Measurements from ENCODE around the gene ACVR1B.

Gene ACVR1B

DNA sequence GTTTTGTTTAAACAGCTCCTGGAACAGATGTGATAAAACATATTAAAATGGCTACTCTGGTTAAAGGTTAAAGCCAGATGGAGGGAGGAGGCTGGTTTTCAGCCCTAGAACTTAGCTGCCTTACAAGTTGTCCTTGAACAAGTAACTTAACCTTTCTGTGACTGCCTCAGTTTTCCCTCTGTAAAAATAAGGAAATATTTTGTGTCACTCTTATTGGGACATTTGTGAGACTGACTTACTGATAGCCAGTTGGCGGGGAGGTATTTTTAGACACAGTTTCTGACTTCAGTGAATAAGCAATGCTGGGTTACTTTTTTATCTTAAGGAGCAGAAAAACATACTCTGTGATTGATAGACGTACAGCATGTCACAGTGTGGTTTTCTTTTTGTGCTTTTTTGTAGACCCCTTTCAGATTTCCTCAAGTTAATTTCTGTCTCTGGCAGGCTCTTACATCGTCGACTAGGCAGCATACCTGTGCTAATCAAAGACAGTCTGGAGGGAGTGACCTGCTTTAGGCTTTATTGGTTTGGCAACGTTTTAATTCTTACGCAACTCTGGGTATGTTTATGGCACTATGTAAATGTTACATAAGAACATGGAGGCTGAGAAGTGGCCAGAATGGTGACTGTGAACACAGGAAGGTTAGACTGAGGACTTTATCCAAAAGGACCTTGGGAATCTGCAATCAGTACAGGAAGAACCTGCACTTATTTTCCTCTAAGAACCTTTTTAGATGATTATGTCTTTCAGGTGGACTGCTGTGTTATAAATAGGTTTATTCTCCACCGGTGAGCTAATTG is 3.3 kb downstream of the ACVR1B start:
- peak overlapping the region; percentile 86 to 95 for H3K4me3 ChIP-seq (ENCODE audit: low read depth in 1 of 2, low read length in 2 of 2)
- peaks cover 42 to 52% of the 10 kb centered on the region in 2 donors for H3K4me1 ChIP-seq (ENCODE audit: control insufficient read depth in 1 of 2, insufficient read depth in 2 of 2, low read length in 2 of 2)
- no peaks in the 10 kb centered on the region for H3K27me3 ChIP-seq (ENCODE audit: control insufficient read depth in 1 of 2, insufficient read depth in 2 of 2, low read length in 2 of 2)
- H3K36me3 ChIP-seq (ENCODE audit: control insufficient read depth in 1 of 2, insufficient read depth in 2 of 2, low read length in 2 of 2) = no peaks in the 10 kb centered on the region
- H3K9me3 ChIP-seq (ENCODE audit: control insufficient read depth in 1 of 2, low read length in 2 of 2) = no peaks in the 10 kb centered on the region
- H3K9ac ChIP-seq (ENCODE audit: low read depth in 1 of 2, low read length in 2 of 2) = peak overlapping the region; percentile 52 to 99
- peak overlapping the region; percentile 62 for H3K27ac ChIP-seq (ENCODE audit: low read depth, low read length)

DNA sequence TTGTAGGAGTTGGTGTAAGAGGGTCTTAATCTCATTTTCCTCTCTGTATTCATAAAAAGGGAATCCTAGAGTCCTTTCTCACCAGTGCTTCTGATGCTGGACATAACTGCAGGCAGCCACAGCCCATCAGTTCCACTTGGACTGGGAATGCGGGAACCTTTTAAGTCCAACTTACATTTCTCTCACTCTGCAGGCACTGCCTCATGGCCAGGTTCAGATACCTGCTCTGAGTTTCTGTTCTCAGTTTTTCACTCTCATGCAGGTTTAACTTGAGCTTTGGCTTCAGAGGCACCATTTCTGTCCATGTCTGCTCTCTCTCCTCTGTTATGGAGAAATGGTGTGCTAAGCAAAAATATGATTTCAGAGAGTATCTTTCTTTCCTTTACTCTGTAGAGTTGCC is 4.2 kb downstream of the ACVR1B start:
- peak overlapping the region; percentile 52 to 99 for H3K9ac ChIP-seq (ENCODE audit: low read depth in 1 of 2, low read length in 2 of 2)
- no peaks in the 10 kb centered on the region for H3K27me3 ChIP-seq (ENCODE audit: control insufficient read depth in 1 of 2, insufficient read depth in 2 of 2, low read length in 2 of 2)
- no peaks in the 10 kb centered on the region for H3K36me3 ChIP-seq (ENCODE audit: control insufficient read depth in 1 of 2, insufficient read depth in 2 of 2, low read length in 2 of 2)
- H3K4me3 ChIP-seq (ENCODE audit: low read depth in 1 of 2, low read length in 2 of 2) = peak overlapping the region in 1 of 2 donors; percentile 50
- no peaks in the 10 kb centered on the region for H3K9me3 ChIP-seq (ENCODE audit: control insufficient read depth in 1 of 2, low read length in 2 of 2)
- H3K4me1 ChIP-seq (ENCODE audit: control insufficient read depth in 1 of 2, insufficient read depth in 2 of 2, low read length in 2 of 2) = peaks cover 51 to 61% of the 10 kb centered on the region in 2 donors
- no peak overlapping the region for H3K27ac ChIP-seq (ENCODE audit: low read depth, low read length)

DNA sequence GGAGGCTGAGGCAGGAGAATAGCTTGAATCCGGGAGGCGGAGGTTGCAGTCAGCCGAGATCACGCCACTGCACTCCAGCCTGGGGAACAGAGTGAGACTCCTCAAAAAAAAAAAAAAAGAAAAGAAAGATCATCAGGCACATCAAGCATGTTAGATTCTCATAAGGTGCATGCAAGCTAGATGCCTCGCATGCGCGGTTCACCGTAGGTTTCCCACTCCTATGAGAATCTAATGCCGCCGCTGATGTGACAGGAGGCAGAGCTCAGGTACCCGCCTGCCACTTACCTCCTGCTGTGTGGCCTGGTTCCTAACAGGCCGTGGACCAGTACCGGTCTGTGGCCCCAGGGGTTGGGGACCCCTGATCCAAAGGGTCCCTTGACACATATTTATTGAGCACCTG is 7.0 kb downstream of the ACVR1B start:
- Histone ChIP-seq H3K36me3 (ENCODE audit: control insufficient read depth in 1 of 2, insufficient read depth in 2 of 2, low read length in 2 of 2) (no peaks in the 10 kb centered on the region), H3K27ac (ENCODE audit: low read depth, low read length) (no peak overlapping the region), H3K9ac (ENCODE audit: low read depth in 1 of 2, low read length in 2 of 2) (no peak overlapping the region), H3K27me3 (ENCODE audit: control insufficient read depth in 1 of 2, insufficient read depth in 2 of 2, low read length in 2 of 2) (no peaks in the 10 kb centered on the region), H3K9me3 (ENCODE audit: control insufficient read depth in 1 of 2, low read length in 2 of 2) (no peaks in the 10 kb centered on the region), H3K4me1 (ENCODE audit: control insufficient read depth in 1 of 2, insufficient read depth in 2 of 2, low read length in 2 of 2) (peaks cover 62 to 77% of the 10 kb centered on the region in 2 donors), H3K4me3 (ENCODE audit: low read depth in 1 of 2, low read length in 2 of 2) (no peak overlapping the region)

DNA sequence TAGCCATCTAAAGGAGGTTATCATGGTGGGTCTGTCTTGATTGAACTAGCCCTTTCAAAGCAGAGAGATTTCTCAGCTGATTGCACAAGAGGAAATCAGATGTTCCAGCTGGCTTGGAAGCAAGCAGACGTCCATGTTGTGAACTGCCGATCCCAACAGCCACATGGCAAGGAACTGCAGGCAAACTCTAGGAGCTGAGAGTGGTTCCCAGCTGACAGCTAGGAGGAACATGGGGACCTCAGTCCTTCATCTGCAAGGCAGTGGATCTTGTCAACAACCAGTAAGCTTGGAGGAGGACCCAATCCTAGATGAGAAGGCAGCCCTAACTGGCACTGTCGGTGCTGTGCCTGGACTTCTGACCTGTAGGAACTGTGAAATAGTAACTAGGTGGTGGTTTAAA is 7.7 kb downstream of the ACVR1B start:
- peak overlapping the region; percentile 28 for H3K27ac ChIP-seq (ENCODE audit: low read depth, low read length)
- no peaks in the 10 kb centered on the region for H3K9me3 ChIP-seq (ENCODE audit: control insufficient read depth in 1 of 2, low read length in 2 of 2)
- H3K9ac ChIP-seq (ENCODE audit: low read depth in 1 of 2, low read length in 2 of 2) = peak overlapping the region in 1 of 2 donors; percentile 49
- H3K27me3 ChIP-seq (ENCODE audit: control insufficient read depth in 1 of 2, insufficient read depth in 2 of 2, low read length in 2 of 2) = no peaks in the 10 kb centered on the region
- peak overlapping the region; percentile 41 to 48 for H3K4me3 ChIP-seq (ENCODE audit: low read depth in 1 of 2, low read length in 2 of 2)
- H3K4me1 ChIP-seq (ENCODE audit: control insufficient read depth in 1 of 2, insufficient read depth in 2 of 2, low read length in 2 of 2) = peaks cover 58 to 71% of the 10 kb centered on the region in 2 donors
- no peaks in the 10 kb centered on the region for H3K36me3 ChIP-seq (ENCODE audit: control insufficient read depth in 1 of 2, insufficient read depth in 2 of 2, low read length in 2 of 2)

DNA sequence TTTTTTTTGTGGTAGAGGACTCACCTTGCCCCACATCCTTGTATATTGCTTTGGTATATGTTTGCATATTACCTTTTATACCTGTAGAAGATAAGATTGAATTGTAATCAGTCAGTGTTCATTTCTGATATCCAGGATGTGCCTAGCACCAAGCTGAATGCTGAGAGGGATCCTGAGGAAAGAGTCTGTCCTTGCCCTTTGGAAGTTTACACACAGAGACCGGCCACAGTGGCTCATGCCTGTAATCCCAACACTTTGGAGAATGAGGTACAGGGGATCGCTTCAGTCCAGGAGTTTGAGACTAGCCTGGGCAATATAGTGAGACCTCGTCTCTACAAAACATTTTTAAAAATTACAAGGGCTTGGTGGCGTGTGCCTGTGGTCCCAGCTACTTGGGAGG is 8.4 kb downstream of the ACVR1B start:
- Histone ChIP-seq H3K4me3 (ENCODE audit: low read depth in 1 of 2, low read length in 2 of 2) (no peak overlapping the region), H3K27me3 (ENCODE audit: control insufficient read depth in 1 of 2, insufficient read depth in 2 of 2, low read length in 2 of 2) (no peaks in the 10 kb centered on the region), H3K9me3 (ENCODE audit: control insufficient read depth in 1 of 2, low read length in 2 of 2) (no peaks in the 10 kb centered on the region), H3K9ac (ENCODE audit: low read depth in 1 of 2, low read length in 2 of 2) (no peak overlapping the region), H3K4me1 (ENCODE audit: control insufficient read depth in 1 of 2, insufficient read depth in 2 of 2, low read length in 2 of 2) (peaks cover 53 to 65% of the 10 kb centered on the region in 2 donors), H3K27ac (ENCODE audit: low read depth, low read length) (no peak overlapping the region), H3K36me3 (ENCODE audit: control insufficient read depth in 1 of 2, insufficient read depth in 2 of 2, low read length in 2 of 2) (no peaks in the 10 kb centered on the region)

DNA sequence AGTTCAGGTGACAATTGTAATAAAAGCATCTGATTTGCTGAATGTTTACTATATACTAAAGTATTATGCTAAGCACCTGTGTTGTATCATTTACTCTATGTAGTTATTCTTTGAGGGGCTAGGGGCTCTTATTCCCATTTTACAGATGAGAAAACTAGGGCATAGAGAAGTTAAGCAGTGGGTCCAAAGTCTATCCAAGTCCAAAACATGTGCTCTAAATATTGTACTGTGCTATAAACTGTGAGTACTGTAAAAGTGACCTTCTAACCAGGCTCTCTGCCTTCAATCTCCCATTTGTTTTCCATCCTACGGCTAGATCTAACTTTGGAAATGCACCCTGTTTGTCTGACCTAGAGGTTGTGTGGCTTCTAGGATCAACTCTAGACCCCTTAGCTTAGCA is 9.0 kb downstream of the ACVR1B start:
- Histone ChIP-seq H3K27me3 (ENCODE audit: control insufficient read depth in 1 of 2, insufficient read depth in 2 of 2, low read length in 2 of 2) (no peaks in the 10 kb centered on the region), H3K9ac (ENCODE audit: low read depth in 1 of 2, low read length in 2 of 2) (no peak overlapping the region), H3K4me3 (ENCODE audit: low read depth in 1 of 2, low read length in 2 of 2) (peak overlapping the region; percentile 3 to 35), H3K9me3 (ENCODE audit: control insufficient read depth in 1 of 2, low read length in 2 of 2) (no peaks in the 10 kb centered on the region), H3K36me3 (ENCODE audit: control insufficient read depth in 1 of 2, insufficient read depth in 2 of 2, low read length in 2 of 2) (no peaks in the 10 kb centered on the region), H3K4me1 (ENCODE audit: control insufficient read depth in 1 of 2, insufficient read depth in 2 of 2, low read length in 2 of 2) (peaks cover 47 to 59% of the 10 kb centered on the region in 2 donors), H3K27ac (ENCODE audit: low read depth, low read length) (no peak overlapping the region)

DNA sequence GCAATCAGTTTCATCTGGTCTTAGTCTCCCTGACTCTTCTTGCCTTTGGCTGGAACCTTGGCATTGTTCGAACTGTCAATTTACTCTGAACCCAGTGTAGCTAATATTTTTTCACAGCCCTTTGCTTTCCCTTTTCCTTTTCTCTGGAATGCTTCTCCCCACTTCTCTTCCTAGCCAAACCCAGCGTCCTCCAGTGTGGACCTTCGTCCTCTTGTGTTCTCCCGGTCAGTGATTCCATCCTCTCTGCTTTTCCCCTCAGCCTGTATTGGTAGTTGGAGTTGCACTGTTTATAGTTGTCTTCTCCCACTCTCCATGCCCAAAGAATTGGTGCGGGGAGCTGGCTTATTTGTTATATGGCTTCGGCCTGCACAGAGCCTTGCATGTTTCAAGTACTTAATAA is 9.4 kb downstream of the ACVR1B start:
- Histone ChIP-seq H3K4me3 (ENCODE audit: low read depth in 1 of 2, low read length in 2 of 2) (peak overlapping the region; percentile 3 to 35), H3K36me3 (ENCODE audit: control insufficient read depth in 1 of 2, insufficient read depth in 2 of 2, low read length in 2 of 2) (no peaks in the 10 kb centered on the region), H3K27me3 (ENCODE audit: control insufficient read depth in 1 of 2, insufficient read depth in 2 of 2, low read length in 2 of 2) (no peaks in the 10 kb centered on the region), H3K4me1 (ENCODE audit: control insufficient read depth in 1 of 2, insufficient read depth in 2 of 2, low read length in 2 of 2) (peaks cover 43 to 55% of the 10 kb centered on the region in 2 donors), H3K9ac (ENCODE audit: low read depth in 1 of 2, low read length in 2 of 2) (no peak overlapping the region), H3K9me3 (ENCODE audit: control insufficient read depth in 1 of 2, low read length in 2 of 2) (no peaks in the 10 kb centered on the region), H3K27ac (ENCODE audit: low read depth, low read length) (no peak overlapping the region)

DNA sequence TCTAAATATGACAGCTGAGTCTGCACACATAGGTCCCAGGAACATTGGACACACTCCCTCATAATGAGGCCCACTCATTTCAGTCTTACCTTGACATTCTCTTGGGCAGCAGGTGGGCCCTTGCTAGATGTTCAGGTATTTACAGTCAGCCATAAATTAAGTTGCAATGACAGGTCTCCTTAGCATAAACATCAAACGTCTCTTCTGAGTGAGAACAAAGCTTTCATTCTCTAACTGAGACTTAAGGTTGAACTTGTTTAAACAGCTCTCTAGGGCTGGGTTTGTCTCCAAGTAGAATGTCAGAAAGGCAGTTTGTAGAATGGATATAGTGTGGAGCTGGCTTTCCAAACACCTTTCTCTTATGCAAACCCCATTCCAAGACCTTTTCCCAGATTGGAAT is 10.3 kb downstream of the ACVR1B start:
- Histone ChIP-seq H3K27me3 (ENCODE audit: control insufficient read depth in 1 of 2, insufficient read depth in 2 of 2, low read length in 2 of 2) (no peaks in the 10 kb centered on the region), H3K4me1 (ENCODE audit: control insufficient read depth in 1 of 2, insufficient read depth in 2 of 2, low read length in 2 of 2) (peaks cover 39 to 48% of the 10 kb centered on the region in 2 donors), H3K27ac (ENCODE audit: low read depth, low read length) (no peak overlapping the region), H3K9ac (ENCODE audit: low read depth in 1 of 2, low read length in 2 of 2) (no peak overlapping the region), H3K4me3 (ENCODE audit: low read depth in 1 of 2, low read length in 2 of 2) (no peak overlapping the region), H3K9me3 (ENCODE audit: control insufficient read depth in 1 of 2, low read length in 2 of 2) (no peaks in the 10 kb centered on the region), H3K36me3 (ENCODE audit: control insufficient read depth in 1 of 2, insufficient read depth in 2 of 2, low read length in 2 of 2) (no peaks in the 10 kb centered on the region)

DNA sequence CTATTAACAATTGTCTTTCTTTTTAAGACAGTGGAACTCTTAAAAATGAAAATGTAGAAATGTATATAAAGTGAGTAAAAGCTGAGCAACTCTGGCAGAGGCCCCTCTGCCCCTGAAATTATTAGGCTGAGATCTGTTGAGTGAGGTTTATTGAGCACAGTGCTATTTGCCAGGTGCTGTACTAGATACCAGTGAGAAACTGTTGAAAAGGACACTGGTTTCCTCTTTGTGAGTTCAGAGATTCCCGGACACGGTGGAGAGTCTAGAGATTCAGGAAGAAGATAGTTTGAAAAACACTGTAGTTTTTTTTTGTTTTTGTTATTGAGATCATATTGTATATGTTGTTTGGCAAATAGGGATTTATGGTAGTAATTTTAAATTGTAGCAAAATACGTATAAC is 11.2 kb downstream of the ACVR1B start:
- H3K4me3 ChIP-seq (ENCODE audit: low read depth in 1 of 2, low read length in 2 of 2) = no peak overlapping the region
- H3K4me1 ChIP-seq (ENCODE audit: control insufficient read depth in 1 of 2, insufficient read depth in 2 of 2, low read length in 2 of 2) = peaks cover 34 to 47% of the 10 kb centered on the region in 2 donors
- H3K36me3 ChIP-seq (ENCODE audit: control insufficient read depth in 1 of 2, insufficient read depth in 2 of 2, low read length in 2 of 2) = no peaks in the 10 kb centered on the region
- no peaks in the 10 kb centered on the region for H3K27me3 ChIP-seq (ENCODE audit: control insufficient read depth in 1 of 2, insufficient read depth in 2 of 2, low read length in 2 of 2)
- no peaks in the 10 kb centered on the region for H3K9me3 ChIP-seq (ENCODE audit: control insufficient read depth in 1 of 2, low read length in 2 of 2)
- H3K27ac ChIP-seq (ENCODE audit: low read depth, low read length) = peak overlapping the region; percentile 36
- H3K9ac ChIP-seq (ENCODE audit: low read depth in 1 of 2, low read length in 2 of 2) = peak overlapping the region in 1 of 2 donors; percentile 36

DNA sequence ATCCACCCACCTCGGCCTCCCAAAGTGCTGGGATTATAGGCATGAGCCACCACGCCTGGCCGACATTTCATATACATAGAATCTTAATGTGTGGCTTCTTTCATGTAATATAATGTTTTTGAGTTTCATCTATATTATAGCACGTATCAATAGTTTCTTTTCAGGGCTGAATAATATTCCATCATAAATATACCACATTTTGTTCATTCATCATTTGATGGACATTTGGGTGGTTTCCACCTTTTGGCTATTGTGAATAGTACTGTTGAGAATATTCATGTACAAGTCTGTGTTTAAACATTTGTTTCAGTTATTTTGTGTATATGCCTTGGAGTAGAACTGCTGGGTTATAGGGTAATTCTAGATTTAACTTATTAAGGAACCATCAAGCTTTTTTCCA is 12.0 kb downstream of the ACVR1B start:
- H3K9ac ChIP-seq (ENCODE audit: low read depth in 1 of 2, low read length in 2 of 2) = no peak overlapping the region
- no peaks in the 10 kb centered on the region for H3K9me3 ChIP-seq (ENCODE audit: control insufficient read depth in 1 of 2, low read length in 2 of 2)
- H3K27ac ChIP-seq (ENCODE audit: low read depth, low read length) = no peak overlapping the region
- peaks cover 34 to 47% of the 10 kb centered on the region in 2 donors for H3K4me1 ChIP-seq (ENCODE audit: control insufficient read depth in 1 of 2, insufficient read depth in 2 of 2, low read length in 2 of 2)
- no peaks in the 10 kb centered on the region for H3K27me3 ChIP-seq (ENCODE audit: control insufficient read depth in 1 of 2, insufficient read depth in 2 of 2, low read length in 2 of 2)
- H3K4me3 ChIP-seq (ENCODE audit: low read depth in 1 of 2, low read length in 2 of 2) = no peak overlapping the region
- H3K36me3 ChIP-seq (ENCODE audit: control insufficient read depth in 1 of 2, insufficient read depth in 2 of 2, low read length in 2 of 2) = no peaks in the 10 kb centered on the region
